AML-193 (cell line): ENCODE measurements around the gene KRT74.

Experiments used
- DNase-seq, 2 experiments: peaks; one replicate each; lab custom pipeline; 2025; lab: John Stamatoyannopoulos, UW

Gene KRT74

DNA sequence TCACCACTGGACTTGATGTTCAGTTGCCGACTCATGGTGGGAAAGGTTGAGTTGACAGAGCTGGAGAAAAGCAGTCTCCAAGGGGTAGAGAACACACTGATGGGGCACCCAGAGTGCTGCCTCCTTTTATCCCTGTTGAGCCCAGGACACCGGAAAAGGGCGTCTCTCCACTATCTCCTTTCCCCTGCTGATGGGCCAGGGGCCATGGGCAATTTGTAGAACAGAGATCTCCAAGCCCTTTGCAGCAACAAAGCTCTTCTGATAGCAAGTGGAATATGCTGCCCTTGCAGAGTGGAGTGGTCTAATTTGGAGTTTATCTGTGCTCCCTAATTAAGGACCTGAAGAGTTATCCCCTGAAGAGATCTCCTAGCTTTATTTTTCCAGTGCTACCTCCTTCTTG lies at the start of gene KRT74:
KRT74 (minus strand) TSS at position 101 of the 400 bp plus-strand sequence; CDS start at position 35, 66 bp downstream.
- DNase-seq = no peak

DNA sequence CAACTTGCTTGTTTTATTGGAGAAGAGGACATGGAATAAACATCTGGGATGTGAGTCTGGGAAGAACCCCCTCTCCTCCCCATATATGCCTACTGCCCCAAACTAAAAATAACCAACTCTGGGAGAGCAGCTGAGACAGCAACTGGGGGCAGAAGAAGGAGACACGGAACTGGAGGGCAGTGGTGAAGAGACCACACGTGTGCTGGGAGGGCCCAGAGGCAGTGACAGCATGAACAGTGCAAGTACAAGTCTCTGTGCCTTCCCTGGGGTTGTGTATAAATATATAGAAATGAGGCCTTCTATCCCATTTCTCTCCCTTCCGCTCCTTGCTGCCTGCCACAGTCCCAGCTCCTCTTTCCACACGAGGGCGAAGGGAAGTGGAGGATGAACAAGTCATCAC lies 48.7 kb upstream of the KRT74 start:
- DNase-seq = no peak

DNA sequence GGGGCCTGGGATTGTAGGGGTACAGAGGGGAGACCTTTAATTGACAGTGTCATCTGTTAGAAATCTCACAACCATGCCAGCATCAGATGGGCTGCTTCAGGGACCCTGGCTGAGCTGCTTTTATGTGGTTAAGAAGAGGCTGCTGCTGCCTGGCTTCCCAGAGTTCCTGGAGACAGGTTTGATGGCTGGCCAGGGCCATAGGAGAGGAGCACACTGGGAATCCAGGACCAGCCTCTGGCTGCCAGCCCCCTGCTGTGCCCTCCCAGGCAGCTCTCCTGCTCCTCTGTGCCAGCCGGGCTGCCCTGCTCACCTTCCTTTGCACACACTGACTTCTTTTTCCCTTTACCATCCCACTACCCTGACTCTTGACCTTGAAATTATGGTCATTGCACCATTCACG lies 45.2 kb upstream of the KRT74 start:
- DNase-seq = no peak

DNA sequence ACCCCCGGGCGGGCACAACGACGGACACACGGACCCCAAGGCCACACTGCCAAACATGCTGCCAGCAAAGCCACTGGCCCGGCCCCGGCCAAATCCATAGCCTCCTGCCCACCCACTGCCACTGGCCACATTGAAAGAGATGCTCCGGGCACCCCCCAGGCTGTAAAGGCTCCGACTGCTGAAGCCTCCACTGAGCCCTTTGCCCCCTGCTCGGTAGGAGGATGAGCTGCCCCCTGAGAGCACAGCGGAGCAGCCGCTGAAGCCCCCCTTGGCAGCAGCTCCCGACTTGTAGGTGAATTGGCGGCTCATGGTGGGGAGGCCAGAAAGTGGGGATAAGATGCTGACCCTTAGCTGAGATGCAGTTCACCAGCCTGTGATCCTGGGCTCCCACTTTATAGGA lies 44.6 kb upstream of the KRT74 start, which contains the start of gene KRT73:
KRT73 (minus strand) TSS at position 344 of the 400 bp plus-strand sequence; CDS start at position 309, 35 bp downstream.
- no peak for DNase-seq

DNA sequence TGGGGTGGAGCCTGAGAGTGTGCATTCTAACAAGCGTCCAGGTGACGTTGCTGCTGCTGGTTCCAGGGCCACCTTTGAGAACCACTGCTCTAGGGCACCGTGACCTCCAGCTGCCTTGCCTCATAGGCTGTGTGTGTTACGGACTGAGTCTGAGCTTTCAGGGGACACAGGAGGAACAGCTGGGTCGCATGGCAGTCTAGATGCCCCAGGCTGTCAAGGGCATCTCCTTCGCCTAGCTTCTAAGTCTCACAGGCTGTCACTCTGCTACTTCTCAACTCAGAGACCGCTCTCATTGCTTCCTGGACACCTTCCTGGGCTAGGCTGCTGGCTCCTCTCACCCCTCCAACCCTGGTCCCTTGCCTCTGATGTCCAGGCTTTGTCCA lies 43.8 kb upstream of the KRT74 start:
- no peak for DNase-seq

DNA sequence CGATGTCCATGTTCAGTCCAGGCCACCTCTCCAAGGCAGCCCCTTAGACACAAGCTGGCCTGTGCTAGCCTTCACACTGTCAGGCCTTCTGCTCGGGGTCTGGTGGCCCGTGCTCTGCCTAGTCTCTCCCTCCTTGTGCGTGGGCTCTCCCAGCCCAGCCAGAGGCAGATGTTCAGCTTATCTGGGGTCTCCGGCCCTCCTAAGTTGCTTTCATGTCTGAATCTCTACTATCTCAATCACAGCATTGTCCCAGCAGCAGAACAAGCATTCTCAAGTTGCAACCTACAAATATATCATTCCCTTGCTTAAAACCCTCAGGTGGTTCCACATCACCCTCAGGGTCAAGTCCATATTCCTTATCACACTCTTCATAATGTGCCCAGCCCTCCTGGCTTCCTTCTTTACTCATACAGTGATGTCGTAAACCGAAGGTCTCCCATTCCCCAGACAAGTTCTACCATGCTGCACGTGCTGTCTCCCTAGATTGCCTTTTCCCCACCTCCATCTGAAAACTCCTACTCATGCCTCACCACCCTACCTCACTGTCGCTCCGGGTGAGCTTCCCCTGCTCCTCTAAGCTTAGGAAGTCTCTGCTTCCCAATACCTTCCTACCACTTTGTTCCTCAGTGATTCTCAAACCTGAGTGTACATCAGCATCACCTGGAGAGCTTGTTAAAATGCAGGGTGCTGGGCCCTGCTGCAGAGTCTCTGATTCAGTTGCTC lies 43.2 kb upstream of the KRT74 start:
- no peak for DNase-seq

DNA sequence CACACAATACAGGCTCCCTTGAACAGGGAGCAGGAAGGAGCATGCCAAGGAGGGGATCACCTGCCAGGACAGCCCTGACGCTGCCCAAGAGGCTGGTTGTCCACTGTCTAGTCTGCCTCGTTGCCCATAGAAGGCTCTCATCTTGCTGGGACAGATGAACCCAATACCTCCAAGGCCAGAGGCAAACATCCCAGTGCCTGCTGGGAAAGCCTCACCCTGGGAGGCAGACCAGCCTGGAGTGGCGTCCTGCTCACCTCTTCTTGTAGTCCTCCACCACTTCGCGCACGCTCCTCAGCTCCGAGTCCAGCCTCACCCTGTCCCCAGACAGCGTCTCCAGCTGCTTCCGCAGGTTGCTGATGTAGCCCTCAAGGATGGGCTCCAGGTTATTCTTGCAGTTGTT lies 42.3 kb upstream of the KRT74 start:
- no peak for DNase-seq

DNA sequence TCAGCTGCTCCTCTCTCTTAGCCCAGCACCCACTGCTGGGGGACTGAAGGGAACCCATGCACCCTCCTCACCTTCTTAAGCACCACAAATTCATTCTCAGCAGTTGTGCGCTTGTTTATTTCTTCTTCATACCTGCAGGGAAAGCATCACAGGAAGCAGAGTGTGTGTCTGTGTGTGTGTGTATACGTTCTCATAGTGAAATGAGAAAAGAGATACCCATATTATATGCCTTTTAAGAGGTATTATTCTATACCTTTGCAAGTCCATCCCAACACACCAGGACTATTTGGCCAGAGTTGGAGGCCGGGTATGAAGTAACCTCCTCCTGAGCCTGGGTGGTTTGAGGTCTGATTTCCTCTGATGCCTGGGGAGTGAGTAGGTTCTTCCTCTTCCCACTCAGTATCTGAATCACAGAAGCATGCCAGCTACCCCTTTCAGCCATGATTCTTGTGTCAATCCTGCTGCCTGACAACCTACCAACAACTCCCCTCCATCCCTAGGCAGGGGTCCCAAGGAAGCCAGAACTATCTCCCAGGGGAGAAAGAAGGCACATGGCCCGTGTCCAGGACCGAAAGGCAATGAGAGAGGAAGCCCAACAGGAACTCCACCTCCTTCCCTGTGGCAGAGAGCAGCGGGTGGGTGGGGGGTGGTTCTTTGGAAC lies 41.7 kb upstream of the KRT74 start:
- peak; percentile 21 to 36 for DNase-seq

DNA sequence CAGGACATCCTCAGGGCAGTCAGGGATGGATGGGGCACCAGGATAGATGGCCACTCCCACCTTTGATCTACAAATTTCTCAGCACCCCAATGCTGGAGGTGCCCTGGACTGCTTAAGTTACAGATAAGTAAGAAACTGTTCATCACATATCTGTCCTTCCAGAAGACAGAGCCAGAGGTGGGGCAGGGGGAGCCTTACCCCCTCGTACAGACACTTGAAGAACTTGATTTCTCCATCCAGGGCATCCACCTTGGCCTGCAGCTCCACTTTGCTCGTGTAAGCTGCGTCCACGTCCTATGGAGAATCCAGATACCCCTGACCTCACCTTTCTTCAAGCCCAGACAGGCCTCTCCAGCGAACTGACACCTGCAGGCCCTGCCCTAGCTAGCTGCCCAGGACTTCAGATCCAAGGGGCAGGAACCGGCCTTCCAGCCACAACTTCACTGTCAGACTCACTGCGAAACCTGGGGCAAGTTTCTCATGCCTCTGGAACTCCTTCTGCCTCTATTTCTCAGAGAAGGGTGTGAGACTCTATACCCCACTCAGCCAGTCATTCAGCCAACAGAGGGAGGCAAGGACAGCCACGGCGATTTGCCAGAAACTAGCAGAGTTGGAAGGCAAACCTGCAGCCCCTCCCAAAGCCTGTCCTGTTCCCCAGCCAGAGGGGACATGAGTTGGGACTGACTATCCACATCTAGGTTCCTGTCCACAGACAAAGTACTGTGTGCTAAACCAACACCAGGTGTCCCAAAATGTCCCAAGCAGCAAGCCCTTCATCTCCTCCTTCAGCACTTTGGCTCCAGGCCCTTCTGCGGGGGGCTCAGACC lies 41.0 kb upstream of the KRT74 start:
- no peak for DNase-seq

DNA sequence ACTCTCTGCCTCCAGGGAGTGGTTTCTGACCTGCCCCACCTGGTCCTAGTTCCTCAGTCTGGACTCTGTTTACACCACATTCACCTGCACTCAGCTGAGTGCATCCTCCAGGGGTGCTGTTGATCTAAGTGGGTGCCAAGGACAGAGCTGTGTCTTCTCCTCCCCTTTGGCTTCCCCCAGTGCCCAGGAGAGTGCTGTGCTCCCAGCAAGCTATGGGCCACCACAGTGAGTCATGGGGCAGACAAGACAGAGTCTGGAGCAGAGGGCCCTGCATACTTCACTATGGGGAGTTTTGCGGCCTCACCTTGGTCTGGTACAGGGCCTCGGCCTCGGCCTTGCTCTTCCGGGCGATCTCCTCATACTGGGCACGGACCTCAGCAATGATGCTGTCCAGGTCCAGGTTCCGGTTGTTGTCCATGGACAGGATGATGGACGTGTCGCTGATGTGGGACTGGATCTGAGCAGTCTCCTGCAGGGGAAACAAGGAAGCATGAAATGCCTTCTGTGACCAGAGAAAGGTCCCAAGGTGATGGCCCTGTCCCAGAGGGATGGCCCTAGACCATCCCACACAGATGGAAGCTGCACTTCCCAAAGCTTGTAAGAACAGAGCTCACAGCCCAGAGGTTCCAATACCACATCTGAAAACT lies 39.9 kb upstream of the KRT74 start:
- no peak for DNase-seq

DNA sequence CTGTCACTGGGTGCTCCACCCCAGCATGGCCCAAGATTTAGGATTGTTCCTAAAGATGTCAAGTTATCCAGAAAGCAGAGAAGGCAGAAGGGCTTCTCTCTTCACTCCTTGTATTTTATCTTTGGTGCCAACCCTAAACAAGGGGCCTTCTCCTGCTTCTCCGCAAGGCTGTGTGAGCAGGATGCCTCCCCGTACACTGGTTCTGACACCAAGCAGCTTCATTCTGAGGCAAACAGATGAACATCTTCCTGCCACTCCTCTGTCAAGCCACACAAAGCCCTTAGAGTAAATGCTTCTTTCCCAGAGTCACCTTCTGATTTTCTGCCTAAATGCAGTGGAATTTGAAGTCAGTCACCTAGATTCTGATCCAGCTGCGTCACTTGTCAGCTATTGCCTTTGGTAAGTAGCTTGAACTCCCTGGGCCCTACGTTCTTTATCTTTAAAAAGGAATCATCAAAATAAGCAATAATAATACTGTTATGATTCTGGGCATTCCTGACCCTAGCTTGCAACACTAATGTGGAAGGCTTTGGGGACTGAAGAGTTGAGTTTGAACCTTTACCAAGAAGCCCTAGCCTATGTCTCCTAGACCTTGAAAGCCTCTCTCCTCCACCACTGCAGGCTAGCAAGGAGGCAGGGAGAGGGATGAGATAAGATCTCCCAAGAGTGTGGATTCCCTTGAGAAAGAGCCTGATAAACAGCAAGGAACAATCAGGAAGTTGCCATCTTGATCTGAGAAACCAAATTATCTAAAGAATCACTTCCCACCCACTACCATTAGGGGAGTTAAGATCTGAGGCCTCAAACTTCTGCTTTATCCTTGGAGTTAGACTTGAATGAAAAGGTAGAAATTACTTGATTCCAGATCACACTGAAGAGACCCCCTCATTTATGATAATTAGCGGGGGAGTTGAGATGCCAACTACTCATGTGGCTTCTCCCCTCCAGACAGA lies 39.1 kb upstream of the KRT74 start:
- no peak for DNase-seq

DNA sequence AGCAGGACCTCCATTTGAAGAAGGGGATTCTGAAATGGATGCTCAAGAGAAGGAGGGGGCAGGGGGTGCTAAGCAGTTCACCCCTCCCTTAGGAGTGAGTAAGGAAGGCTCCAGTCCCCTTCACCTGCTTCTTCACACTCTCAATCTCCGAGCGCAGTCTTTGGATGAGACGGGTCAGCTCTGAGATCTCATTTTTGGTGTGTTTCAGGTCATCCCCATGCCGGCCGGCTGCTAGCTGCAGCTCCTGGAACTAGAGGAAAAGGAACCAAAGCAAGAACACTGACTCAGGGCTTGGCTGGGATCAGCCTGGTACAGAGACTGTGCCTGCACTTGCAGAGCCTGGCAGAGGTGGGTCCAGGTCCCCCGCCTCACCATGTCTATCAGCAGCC lies 37.4 kb upstream of the KRT74 start:
- DNase-seq = no peak

DNA sequence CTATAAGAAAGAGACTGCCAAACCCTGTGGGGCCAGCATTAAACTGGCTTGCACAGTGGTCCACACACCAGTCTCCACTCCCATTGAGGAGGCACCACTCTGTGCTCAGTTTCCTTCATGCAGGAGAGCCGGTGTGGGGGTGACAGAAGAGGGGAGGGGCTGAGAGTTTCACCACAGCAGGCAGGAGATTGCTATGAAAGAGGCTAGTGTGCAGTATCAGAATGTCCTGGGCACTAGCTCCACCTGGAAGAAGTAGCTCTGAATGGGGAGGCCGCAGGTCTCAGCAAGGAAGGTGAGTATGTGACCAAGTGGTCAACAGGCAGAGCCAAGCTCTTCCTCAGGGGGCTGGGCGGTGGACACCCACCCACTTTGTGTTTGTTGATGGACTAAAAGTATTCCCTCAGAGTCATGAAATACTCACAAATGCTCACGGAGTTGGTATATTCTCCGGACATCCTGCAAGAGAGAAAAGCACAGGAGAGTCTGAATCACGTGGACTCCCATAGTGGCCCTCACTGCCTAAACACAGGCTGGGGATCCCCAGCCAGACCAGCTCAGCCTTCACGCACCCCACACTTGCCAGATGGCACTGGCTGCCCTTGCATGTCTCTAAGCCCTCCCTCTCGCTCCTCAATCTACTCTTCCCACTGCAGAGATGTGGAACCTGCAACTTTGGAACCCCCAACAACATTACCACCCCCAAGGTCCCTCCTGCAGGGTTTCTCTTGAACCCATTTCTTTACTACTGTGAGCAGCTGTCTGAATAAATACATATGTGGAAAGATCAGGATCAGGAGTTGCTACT lies 35.4 kb upstream of the KRT74 start:
- no peak for DNase-seq

DNA sequence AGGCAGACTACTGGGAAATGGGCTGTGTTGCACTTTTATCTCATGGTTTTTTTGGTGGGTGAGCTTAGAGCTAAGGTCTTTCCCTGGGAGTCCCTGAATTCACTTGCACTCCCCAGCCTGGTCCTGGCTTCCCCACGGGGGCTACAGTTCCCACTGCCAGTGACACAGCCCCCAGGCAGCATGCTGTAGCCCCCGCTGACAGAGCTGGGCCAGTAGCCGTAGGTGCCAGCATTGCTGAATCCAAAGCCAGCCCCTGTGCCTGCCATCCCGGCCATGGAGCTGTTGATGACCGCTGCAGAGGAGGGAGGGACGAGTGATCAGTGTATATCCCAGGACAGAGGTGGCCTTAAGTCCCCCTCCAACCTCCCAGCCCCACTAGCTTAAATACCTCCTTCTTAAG lies 34.5 kb upstream of the KRT74 start:
- DNase-seq = no peak

DNA sequence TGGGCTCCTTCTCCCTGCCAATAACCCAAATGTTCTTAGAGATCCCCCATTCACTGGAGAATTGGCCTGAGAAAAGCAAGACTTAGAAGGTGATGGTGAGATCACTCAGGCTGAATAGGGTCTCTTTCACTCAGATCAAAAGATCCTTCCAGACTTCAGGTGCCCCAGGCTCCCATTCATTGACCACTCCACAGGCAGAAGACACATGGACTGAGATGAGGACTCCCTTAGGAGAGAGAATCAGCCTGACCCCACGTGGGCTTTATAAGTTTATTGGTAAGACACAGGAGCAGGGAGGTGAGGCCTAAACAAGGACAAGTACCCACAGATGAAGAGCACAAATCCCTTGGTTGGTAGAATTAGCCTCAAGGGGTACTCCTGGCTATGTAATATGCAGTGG lies 33.7 kb upstream of the KRT74 start:
- DNase-seq = no peak

DNA sequence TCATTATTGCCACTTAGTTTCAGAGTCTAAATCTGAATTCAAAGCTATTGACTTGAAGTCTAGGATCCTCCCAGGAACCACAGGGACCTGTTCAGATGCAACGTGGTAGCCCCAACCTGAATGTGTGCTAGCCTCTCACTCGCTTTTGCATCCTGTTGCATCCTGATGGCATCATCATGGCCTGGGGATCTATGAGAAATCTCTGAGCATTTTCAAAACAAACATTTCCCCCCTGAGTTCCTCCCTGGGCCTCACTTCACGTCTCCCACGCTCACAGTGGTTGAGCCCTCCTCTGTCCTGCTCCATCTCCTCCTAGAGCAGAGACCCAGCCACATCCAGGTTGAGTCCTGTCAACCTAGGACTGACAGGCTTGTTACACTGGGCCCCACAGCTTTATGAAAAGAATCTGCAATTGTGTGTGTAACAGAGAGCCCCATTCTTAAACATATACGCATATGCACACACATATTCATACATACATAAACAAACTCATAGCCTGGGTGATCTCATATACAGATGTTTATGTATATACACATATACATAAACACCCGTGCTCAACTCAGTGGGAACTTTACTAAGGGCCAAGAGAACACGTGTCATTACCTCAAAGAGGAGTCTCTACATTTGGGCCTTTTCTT lies 33.1 kb upstream of the KRT74 start:
- no peak for DNase-seq

DNA sequence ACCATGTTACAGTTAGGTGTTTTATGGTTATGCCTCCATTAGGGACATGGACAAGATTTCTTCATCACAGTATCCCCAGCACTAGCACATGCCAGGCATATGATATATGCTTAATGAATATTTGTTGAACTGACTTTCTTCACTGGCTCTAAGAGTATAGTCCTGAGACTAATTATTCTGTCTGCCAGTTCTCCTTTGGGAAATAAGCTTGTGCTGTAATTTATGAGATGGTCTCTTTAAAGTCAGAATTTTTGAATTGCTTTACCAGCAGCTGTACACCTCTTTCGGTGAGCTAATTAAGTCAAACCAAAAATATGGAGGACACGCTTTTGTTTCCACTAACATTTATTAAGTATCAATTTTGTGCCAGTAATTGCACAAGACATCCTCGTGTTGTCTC lies 32.5 kb upstream of the KRT74 start:
- DNase-seq = no peak

DNA sequence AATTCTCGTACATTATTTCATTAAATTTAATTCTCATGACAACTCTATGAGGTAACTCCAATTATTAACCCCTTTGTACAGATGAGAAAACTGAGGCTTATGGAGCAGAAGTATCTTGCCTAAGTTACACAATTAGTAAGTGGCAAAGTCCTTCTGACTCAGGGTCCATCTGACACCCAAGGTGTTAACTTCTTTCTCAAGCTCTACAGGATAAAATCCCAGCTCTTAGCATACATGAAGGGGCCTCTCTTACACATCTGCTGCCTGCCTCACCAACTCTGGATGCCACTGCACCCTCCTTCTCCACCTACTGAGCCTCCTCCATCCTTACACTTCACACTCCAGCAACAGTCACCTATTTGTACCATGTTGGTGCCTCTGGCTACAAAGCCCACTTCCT lies 31.9 kb upstream of the KRT74 start:
- no peak for DNase-seq

DNA sequence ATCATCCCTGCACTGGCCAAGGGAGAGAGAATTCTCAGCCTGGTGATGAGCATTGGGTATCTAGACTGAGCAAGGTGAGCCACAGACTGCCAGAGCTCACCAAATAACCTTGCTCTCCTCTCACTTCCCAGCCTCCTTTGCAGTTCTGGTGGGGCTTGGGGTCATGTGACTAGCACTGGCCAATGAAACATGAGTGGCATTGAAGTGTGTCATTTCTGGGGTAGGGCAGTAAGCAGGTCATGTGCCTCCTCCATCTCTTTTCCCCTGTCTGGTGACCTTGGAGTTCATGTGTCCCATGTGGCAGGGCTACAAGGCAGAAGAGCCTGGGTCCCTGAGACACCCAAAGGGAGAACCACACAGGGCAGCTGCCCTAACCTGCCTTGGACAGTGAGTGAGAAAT lies 31.2 kb upstream of the KRT74 start:
- no peak for DNase-seq

DNA sequence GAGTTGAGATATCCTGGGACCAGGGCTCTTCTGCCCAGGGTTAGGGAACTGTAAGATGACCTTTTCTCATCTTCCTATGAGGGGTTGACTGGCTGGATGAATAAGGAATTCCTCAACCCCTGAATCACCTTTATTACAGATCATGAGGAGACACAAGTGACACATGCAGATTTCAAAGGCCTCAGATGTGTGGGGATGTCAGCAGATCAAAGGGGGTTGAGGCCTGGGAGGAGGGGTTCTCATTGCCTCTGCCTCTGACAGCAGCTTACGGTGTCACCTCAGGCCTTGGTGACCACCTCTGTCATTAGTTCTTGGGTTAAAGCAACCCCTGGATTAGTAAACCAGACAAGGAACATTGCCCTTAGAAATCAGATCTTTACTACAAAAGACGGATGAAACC lies 29.7 kb upstream of the KRT74 start:
- DNase-seq = no peak
